Measurements from ENCODE around the gene SMURF1.

- no peak for TF ChIP-seq CTCF (IDR thresholded peaks at IDR 0.05; ENCODE audit: insufficient read depth, low read depth, low read length)
- TF ChIP-seq EZH2 (IDR thresholded peaks at IDR 0.05; ENCODE audit: insufficient read depth, low read length) = no peak
Observed at GRCh38 chr7:99019523-99020412, 124.1 kb downstream of the SMURF1 start.
